Astrocyte of the spinal cord (primary cell): ENCODE data around the gene ANAPC16.
A peak's percentile ranks its signal among the peaks of the same experiment; 100 is the strongest.
"Not testable (repeated sequence)": the region's sequence is repeated elsewhere in the genome, so short reads cannot be mapped to it uniquely, and the experiment has no call there.

Experiments
- DNase-seq: peaks from one replicate; pipeline ENCODE4 v3.0.0; 2011; ENCODE audit warnings: low read depth, low spot score
- H3K4me3 ChIP-seq: 2 replicates; pipeline ENCODE4 v1.5.1; 2011; ENCODE audit warnings: low read depth, mild to moderate bottlenecking, low read length, moderate library complexity
- CTCF ChIP-seq: IDR thresholded peaks from 2 replicates; pipeline ENCODE4 v1.5.1; 2012; ENCODE audit warnings: low read depth, mild to moderate bottlenecking, low read length, inconsistent platforms
- in situ Hi-C: cut with HindIII; loops from 2 replicates; pipeline ENCODE4 v1.10.0; 2017; ENCODE audit warnings: low sequenced_read_pairs

ANAPC16 gene

GRCh38 chr10:72241691-72242252, 26.0 kb downstream of the ANAPC16 start:
- no peak for TF ChIP-seq CTCF
- DNase-seq = no peak
- H3K4me3 ChIP-seq = no peak overlapping the region
- in situ Hi-C loops = no loop called here

GRCh38 chr10:72242675-72243074, 26.9 kb downstream of the ANAPC16 start:
- in situ Hi-C loops = no loop called here
- no peak overlapping the region for H3K4me3 ChIP-seq
- DNase-seq = peak; percentile 61
- TF ChIP-seq CTCF = no peak

GRCh38 chr10:72243822-72244437, 28.1 kb downstream of the ANAPC16 start:
- peak; percentile 33 for TF ChIP-seq CTCF
- H3K4me3 ChIP-seq = no peak overlapping the region
- in situ Hi-C loops = no loop called here
- DNase-seq = peak; percentile 86

GRCh38 chr10:72244573-72245038, 28.8 kb downstream of the ANAPC16 start:
- H3K4me3 ChIP-seq = no peak overlapping the region
- in situ Hi-C loops = no loop called here
- no peak for DNase-seq
- TF ChIP-seq CTCF = no peak

GRCh38 chr10:72245949-72246525, 30.2 kb downstream of the ANAPC16 start:
- in situ Hi-C loops = no loop called here
- H3K4me3 ChIP-seq = no peak overlapping the region
- no peak for DNase-seq
- no peak for TF ChIP-seq CTCF

GRCh38 chr10:72248468-72249151, 32.8 kb downstream of the ANAPC16 start:
- no peak overlapping the region for H3K4me3 ChIP-seq
- DNase-seq = peak; percentile 85
- no peak for TF ChIP-seq CTCF
- in situ Hi-C loops = no loop called here

- DNase-seq, in situ Hi-C loops, H3K4me3 ChIP-seq: not testable (repeated sequence)
These were observed 33.5 kb downstream of the ANAPC16 start for GRCh38 chr10:72249176-72249862.
